GM21367 (cell line): ENCODE results near the gene SASH3.

Experiments
- ATAC-seq: cut with Tn5 transposase; IDR thresholded peaks from one replicate; pipeline ENCODE4 v1.9.1; 2021; ENCODE audit not compliant: unreplicated experiment

SASH3 gene

DNA sequence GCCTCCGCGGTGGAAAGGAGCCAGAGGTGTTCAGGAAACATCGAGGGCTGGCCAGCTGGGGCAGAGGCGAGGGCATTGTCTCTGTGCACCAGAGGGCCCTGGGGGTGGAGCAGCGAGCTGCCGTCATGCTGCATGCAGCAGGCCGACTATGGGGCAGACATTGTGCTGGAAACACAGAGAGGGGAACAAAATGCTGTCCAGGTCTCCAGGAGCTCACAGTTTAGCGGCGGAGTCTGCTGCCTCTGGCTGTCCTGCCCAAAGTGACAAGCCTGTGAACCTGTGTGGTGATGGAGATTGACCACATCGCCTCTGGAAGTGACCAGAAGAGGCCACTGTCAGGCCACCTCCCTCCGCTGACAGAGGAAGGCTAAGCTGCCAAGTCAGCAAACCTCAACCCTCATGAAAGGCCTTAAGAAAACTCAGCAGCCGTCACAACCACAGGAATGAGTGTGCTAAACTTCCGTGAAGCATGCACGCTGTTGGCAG, 20.1 kb upstream of the SASH3 start:
- no peak for ATAC-seq

DNA sequence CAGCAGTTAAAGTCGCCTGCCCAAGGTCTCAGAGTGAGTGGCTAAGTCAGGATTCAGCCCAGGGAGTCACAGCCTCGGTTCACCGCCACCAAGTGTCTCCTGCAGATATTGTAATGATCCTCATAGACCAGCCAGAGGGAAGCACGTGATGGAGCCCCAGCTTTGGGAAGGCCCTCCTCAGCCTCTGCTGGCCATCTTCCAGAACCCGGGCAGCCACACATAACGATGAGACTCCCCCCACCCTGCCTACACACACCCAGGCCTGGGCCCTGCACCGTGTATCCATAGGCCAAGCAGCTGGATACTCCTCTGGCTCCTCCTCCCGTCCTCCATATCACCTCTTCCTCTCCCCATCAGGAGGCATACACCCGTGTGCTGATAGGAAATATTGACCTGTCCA, 19.6 kb upstream of the SASH3 start:
- ATAC-seq = no peak

GRCh38 chrX:129760981-129761380, 18.8 kb upstream of the SASH3 start:
- ATAC-seq = no peak

GRCh38 chrX:129761596-129761995, 18.2 kb upstream of the SASH3 start:
- ATAC-seq = no peak

- no peak for ATAC-seq
These were observed 17.3 kb upstream of the SASH3 start for GRCh38 chrX:129762448-129762847.

DNA sequence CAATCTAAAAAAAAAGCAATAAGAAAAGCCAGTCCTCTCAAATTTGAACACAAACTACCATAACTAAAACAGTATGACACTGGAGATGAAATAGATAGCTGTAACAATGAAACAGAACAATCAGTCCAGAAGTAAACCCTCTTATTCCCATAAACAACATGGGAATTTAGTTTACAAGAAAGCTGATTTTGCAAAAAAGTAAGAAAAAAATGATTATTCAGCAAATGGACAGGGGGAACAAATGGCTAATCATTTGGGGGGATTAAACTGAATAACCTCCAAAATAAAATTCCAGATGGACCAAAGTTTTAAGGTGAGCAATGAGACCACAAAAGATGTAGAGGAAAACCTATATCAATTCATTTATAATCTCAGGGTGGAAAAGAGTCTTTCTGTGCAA, 16.1 kb upstream of the SASH3 start:
- no peak for ATAC-seq

GRCh38 chrX:129768186-129768585, 11.6 kb upstream of the SASH3 start:
- no peak for ATAC-seq

DNA sequence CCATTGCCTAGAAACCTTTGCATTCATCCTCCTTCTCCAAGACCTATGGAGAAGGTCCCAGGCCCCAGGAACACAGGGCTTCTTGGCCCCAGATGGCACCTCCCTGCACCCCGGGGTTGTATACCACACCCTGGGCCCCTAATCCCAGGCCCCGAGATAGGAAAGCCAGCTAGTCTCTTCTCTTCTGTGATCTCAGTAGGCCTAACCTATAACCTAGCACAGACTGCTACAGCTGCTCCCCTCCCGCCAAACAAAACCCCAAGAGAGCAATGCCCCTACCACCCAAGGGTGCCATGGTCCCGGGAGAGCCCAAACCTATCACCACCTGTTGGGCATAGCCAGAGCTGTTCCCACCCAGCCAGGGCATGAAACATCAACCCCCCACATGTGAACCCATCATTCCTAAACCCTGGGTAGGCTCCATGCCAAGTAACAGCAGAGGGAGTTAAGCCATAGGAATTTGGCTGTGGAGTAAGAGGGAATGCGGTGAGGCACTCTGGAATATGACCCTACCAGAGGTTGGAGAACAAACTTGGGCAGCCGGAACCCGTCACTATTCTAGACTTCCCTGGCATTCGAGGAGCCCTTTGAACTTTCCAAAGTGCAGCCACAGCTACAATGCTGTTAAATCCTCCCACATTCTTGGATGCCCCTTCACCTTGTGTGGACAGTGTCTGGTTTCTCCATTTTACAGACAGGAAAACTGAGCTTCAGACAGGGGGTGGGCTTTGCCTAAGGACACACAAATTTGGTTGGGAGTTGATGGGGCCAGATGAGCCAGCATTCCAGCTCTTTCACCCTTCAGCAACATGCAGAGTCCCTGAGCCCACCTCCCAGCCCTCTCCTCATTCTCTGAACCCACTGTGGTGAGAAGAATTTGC, 10.9 kb upstream of the SASH3 start:
- no peak for ATAC-seq

- ATAC-seq = peak; percentile 40
These were observed 10.1 kb upstream of the SASH3 start for GRCh38 chrX:129769467-129770154.

- no peak for ATAC-seq
These were observed 8.3 kb upstream of the SASH3 start for GRCh38 chrX:129771266-129771995.

DNA sequence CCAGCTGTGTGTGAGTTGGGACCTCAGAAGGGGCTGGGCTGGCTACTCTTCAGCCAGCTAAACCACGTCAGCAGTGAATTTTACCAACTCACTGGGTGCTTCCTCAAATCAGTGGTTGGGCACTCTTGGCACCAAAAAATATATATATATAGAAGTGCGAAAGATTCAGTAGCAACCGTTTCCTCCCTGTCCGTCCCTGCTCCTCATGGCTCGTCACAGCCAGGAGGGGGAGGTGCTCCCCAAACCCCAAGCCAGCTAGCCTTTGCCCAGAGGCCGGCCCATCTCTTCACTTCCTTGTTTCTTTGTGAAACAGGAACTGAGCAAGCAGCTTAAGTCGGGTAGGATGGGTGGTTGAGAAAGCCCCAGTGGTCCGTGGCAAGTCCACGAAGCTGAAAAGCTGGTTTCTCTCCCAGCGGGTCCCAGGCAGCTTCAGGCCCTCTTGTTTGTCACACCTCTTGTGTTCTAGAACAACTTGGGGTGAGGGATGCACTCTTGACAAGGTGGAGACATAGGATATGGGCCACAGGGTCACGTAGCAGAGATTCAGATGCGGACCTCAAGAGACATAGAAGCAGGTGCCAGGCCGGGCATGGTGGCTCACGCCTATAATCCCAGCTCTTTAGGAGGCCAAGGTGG, 6.8 kb upstream of the SASH3 start:
- ATAC-seq = peak; percentile 66

- ATAC-seq = no peak
These were observed 5.9 kb upstream of the SASH3 start for GRCh38 chrX:129773649-129774458.

DNA sequence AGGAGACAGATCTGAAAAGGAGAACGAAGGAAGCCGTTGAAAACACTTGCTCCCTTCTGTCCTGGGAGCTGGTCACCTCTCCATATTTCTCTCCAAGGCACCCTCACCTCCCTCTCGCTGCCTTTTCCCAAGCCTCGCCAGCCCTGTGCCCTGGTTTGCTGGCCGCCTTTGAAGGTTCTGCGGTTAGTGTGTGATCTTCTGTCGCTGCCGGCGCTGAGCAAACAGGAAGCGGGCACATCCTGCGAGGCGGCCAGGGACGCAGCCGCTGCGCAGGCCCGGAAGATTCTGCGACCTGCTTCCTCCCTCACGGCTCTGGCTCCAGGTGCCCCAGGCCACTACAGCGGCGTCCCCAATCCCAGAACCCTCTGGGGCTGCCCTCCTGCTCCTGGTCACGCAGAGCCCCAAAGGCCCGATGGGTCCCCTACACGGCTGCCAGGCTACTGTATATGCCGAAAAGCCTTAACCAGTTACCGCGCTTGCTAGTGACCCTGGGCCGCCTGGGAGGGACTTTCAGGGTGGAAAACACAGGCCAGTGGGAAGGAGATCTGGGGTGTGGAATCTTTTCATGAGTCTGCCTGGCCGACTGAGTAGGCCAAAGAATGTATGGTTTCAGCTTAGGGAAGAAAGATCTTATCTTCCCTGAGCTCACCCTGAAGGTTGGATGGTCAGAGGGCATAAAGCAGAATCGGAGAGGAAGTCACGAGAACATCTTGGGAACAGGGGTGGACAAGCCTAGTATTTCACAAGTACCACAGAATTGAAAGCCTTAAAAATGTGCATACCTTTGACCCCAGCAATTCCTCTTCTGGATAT, 2.3 kb upstream of the SASH3 start:
- ATAC-seq = no peak

GRCh38 chrX:129779086-129779672, 570 bp upstream of the SASH3 start:
- no peak for ATAC-seq

GRCh38 chrX:129780441-129781105, 824 bp downstream of the SASH3 start:
- no peak for ATAC-seq

DNA sequence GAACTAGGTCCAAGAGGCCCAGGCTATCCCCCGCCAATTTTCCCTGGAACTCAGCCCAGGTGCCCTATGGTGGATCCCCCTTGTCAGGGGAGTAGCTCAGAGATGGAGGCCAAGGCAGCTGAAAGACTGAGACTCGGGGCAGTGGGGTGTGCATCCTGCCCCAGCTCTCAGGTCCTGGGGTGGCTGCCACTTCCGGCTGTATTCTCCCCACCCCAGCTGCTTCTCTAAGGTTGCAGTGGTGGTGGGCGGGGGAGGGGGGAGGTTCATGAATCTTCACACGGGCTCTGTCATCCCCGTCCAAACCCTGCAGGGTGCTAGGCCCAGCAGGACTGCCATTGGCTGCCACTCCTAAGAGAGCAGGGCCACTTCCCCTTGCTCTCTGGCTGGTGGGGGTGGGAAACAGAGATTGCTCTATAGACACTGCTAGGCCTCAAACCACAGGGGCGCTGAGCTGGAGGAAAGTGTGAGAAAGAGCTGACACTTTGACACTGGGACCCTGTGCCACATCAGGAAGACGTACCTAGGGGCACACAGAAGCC, 1.5 kb downstream of the SASH3 start:
- ATAC-seq = peak; percentile 73

DNA sequence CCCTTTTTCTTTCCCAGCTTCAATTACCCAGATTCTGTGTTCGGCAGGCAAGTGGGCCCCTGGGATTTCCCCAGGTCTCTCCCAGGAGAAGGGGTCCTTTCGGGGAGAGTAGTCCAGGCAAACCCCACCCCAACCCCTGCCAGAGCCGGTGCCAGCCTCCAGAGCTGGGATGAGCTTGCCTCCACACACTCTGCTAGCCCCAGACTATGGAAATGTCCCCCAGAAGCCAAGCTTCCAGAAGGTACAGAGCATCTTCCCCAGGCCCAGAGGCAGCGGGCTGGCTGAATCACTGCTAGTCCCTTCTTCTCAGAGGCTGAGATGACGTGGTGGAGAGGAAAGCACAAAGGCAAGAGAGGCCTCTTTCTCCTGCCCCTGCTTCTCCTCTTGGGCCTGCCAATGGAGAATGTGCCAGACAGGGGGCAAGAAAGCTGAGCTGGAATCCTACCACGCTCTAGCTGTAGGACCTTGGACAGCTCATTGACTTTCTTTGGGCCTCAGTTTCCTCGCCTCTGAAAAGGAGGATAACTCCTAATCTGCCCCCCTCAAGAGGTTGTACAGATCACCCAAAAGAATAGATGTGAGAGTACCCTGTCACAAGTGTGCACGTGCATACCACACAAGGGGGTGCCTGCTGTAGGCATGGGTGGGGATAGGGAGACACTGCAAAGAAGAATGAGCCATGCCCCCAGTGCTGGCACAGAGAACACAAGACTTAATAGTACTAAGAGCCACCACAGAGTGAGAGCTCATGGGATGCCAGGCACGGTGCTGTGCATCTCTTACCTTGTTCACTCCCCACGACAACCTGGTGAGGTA, 2.1 kb downstream of the SASH3 start:
- ATAC-seq = no peak
